Inferior parietal cortex (tissue), 1 donor: Measurements from ENCODE around the gene SMIM41.

Source experiments
- DNase-seq: peaks from one replicate; pipeline ENCODE4 v3.0.0-alpha.2; 2016; ENCODE audit errors: extremely low spot score

The SMIM41 gene

GRCh38 chr12:52050758-52051541 lies 28.6 kb upstream of the SMIM41 start, which contains the start of gene NR4A1:
NR4A1 (plus strand) TSS chr12:52051442; CDS start chr12:52054329, 2,887 bp downstream.
- peak; percentile 73 for DNase-seq

GRCh38 chr12:52052468-52053186 lies 26.9 kb upstream of the SMIM41 start:
- DNase-seq, result no peak

GRCh38 chr12:52053536-52054209 lies 25.8 kb upstream of the SMIM41 start:
- DNase-seq, result no peak

- DNase-seq, result no peak
Measured at GRCh38 chr12:52054231-52054832, 25.2 kb upstream of the SMIM41 start.

GRCh38 chr12:52054833-52055730 lies 24.4 kb upstream of the SMIM41 start:
- DNase-seq, result no peak

GRCh38 chr12:52055731-52056711 lies 23.5 kb upstream of the SMIM41 start:
- no peak for DNase-seq

- DNase-seq, result no peak
Measured at GRCh38 chr12:52056801-52057637, 22.5 kb upstream of the SMIM41 start.

- DNase-seq, result no peak
Measured at GRCh38 chr12:52057638-52058576, 21.6 kb upstream of the SMIM41 start.

GRCh38 chr12:52058631-52059361 lies 20.7 kb upstream of the SMIM41 start:
- DNase-seq, result no peak

- no peak for DNase-seq
Measured at GRCh38 chr12:52059582-52060497, 19.7 kb upstream of the SMIM41 start.

- DNase-seq, result no peak
Measured at GRCh38 chr12:52060498-52061177, 18.9 kb upstream of the SMIM41 start.

- peak; percentile 81 for DNase-seq
Measured at GRCh38 chr12:52061470-52062166, 17.9 kb upstream of the SMIM41 start.

- no peak for DNase-seq
Measured at GRCh38 chr12:52062167-52063081, 17.1 kb upstream of the SMIM41 start.
